Mammary epithelial cell (primary cell): ENCODE measurements around the gene S100A7A.

Experiments used
- CTCF ChIP-seq, 2 donors: IDR thresholded peaks in 1 of 2; conservative IDR thresholded peaks in 1 of 2; 2 replicates each; pipeline ENCODE4 v1.5.1; 2011 to 2012; ENCODE audit warnings: inconsistent platforms in 2 of 2, low read length in 2 of 2, mild to moderate bottlenecking in 2 of 2, control low read depth in 1 of 2, low read depth in 1 of 2; ENCODE audit not compliant: insufficient read depth in 1 of 2; ENCODE audit errors: extremely low read depth in 1 of 2
- EZH2 ChIP-seq: IDR thresholded peaks from 2 replicates; pipeline ENCODE4 v1.6.1; 2012; ENCODE audit warnings: low read length, inconsistent platforms, borderline replicate concordance

DNA sequence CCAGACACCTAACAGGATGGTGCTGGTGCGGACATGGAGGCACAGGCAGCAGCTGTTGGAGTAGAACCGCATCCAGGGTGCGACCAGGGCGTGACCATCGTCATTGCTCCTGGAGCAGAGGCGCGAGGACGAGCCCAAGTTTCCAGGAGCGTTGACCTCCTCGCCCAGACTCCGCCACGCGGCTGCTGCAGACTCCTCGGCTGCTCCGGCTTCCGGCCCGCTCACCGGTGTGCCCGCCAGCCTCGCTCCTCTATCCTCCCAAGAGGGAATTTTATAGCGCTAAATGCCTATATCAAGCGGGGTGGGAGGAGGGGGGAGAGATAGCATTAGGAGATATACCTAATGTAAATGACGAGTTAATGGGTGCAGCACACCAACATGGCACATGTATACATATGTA, 35.6 kb upstream of the S100A7A start:
- no peak for TF ChIP-seq CTCF (conservative IDR thresholded peaks at IDR 0.05 in 1 of 2, IDR thresholded peaks at IDR 0.05 in 1 of 2; ENCODE audit: extremely low read depth in 1 of 2, insufficient read depth in 1 of 2, low read depth in 1 of 2, low read length in 2 of 2)
- no peak for TF ChIP-seq EZH2
